Measurements from ENCODE around the gene CERS6. TPM values are rescaled to one million over a fixed set of nuclear protein-coding genes. Genes with fewer than 3 reads are reported as not detected.

Gene CERS6
- total and polyA plus RNA-seq, 4 donors: 4.3 to 10.6 (median 6.4) TPM

- H3K4me3 ChIP-seq (ENCODE audit: low read length in 2 of 2): no peak overlapping the region
- H3K4me1 ChIP-seq (ENCODE audit: control insufficient read depth in 1 of 2, insufficient read depth in 2 of 2, low read length in 2 of 2): no peaks in the 10 kb centered on the region
- ATAC-seq (ENCODE audit: low FRiP score) (no peak), DNase-seq (no peak)
- no peaks in the 10 kb centered on the region for H3K36me3 ChIP-seq (ENCODE audit: control insufficient read depth in 1 of 2, insufficient read depth in 2 of 2, low read length in 1 of 2)
- intact Hi-C loops (cut with DNase I): no loop called here
- 65 to 81% methylated on average over 3 of the region's 3 CpGs for WGBS, 2 donors
- H3K27me3 ChIP-seq (ENCODE audit: control insufficient read depth in 1 of 2, insufficient read depth in 2 of 2, low read length in 1 of 2): no peaks in the 10 kb centered on the region
- no peak overlapping the region for H3K27ac ChIP-seq (ENCODE audit: low read depth in 1 of 2, low read length in 2 of 2)
- no peaks in the 10 kb centered on the region for H3K9me3 ChIP-seq (ENCODE audit: control insufficient read depth, low read length)
Observed at GRCh38 chr2:168740788-168741187, 284.7 kb downstream of the CERS6 start.

- intact Hi-C loops (cut with DNase I): no loop called here
- Histone ChIP-seq H3K27ac (ENCODE audit: low read depth in 1 of 2, low read length in 2 of 2) (no peak overlapping the region), H3K27me3 (ENCODE audit: control insufficient read depth in 1 of 2, insufficient read depth in 2 of 2, low read length in 1 of 2) (no peaks in the 10 kb centered on the region), H3K4me3 (ENCODE audit: low read length in 2 of 2) (no peak overlapping the region), H3K9me3 (ENCODE audit: control insufficient read depth, low read length) (no peaks in the 10 kb centered on the region), H3K4me1 (ENCODE audit: control insufficient read depth in 1 of 2, insufficient read depth in 2 of 2, low read length in 2 of 2) (no peaks in the 10 kb centered on the region), H3K36me3 (ENCODE audit: control insufficient read depth in 1 of 2, insufficient read depth in 2 of 2, low read length in 1 of 2) (no peaks in the 10 kb centered on the region)
- ATAC-seq (ENCODE audit: low FRiP score) (no peak), DNase-seq (no peak)
- 92 to 94% methylated on average over 4 of the region's 4 CpGs for WGBS, 2 donors
Observed at GRCh38 chr2:168742258-168742932, 286.3 kb downstream of the CERS6 start.

DNA sequence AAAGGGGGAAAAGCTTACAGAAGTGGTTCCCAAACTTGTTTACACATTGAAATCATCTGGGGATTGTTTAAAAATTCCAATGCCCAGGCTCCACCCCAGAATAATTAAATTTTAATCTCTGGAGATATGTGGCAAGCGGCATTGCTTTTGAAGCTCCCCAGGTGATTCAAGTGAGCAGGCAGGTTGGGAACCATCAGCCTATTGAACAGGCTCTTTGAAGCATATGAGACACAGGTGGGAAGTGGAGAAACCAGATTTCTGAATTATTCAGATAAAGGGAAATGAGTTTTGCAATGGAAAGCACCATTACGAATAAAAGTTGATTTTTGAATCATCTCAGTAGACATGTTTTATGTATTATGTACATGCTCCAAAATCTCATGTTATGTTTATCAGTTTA is 288.8 kb downstream of the CERS6 start:
- WGBS, 2 donors: 96 to 100% methylated on average over 2 of the region's 2 CpGs
- ATAC-seq (ENCODE audit: low FRiP score): no peak
- peaks cover 0 to 1% of the 10 kb centered on the region in 2 donors for H3K4me1 ChIP-seq (ENCODE audit: control insufficient read depth in 1 of 2, insufficient read depth in 2 of 2, low read length in 2 of 2)
- DNase-seq: no peak
- H3K27me3 ChIP-seq (ENCODE audit: control insufficient read depth in 1 of 2, insufficient read depth in 2 of 2, low read length in 1 of 2): no peaks in the 10 kb centered on the region
- H3K4me3 ChIP-seq (ENCODE audit: low read length in 2 of 2): no peak overlapping the region
- H3K27ac ChIP-seq (ENCODE audit: low read depth in 1 of 2, low read length in 2 of 2): no peak overlapping the region
- no peaks in the 10 kb centered on the region for H3K36me3 ChIP-seq (ENCODE audit: control insufficient read depth in 1 of 2, insufficient read depth in 2 of 2, low read length in 1 of 2)
- no peaks in the 10 kb centered on the region for H3K9me3 ChIP-seq (ENCODE audit: control insufficient read depth, low read length)
- intact Hi-C loops (cut with DNase I): no loop called here

- Histone ChIP-seq H3K27ac (ENCODE audit: low read depth in 1 of 2, low read length in 2 of 2) (no peak overlapping the region), H3K27me3 (ENCODE audit: control insufficient read depth in 1 of 2, insufficient read depth in 2 of 2, low read length in 1 of 2) (no peaks in the 10 kb centered on the region), H3K36me3 (ENCODE audit: control insufficient read depth in 1 of 2, insufficient read depth in 2 of 2, low read length in 1 of 2) (no peaks in the 10 kb centered on the region), H3K4me3 (ENCODE audit: low read length in 2 of 2) (no peak overlapping the region), H3K9me3 (ENCODE audit: control insufficient read depth, low read length) (no peaks in the 10 kb centered on the region), H3K4me1 (ENCODE audit: control insufficient read depth in 1 of 2, insufficient read depth in 2 of 2, low read length in 2 of 2) (peaks cover 0 to 1% of the 10 kb centered on the region in 2 donors)
- DNase-seq: no peak
- WGBS, 2 donors: 52 to 56% methylated on average over 5 of the region's 5 CpGs
- intact Hi-C loops (cut with DNase I): no loop called here
- no peak for ATAC-seq (ENCODE audit: low FRiP score)
Observed at GRCh38 chr2:168748461-168748860, 292.4 kb downstream of the CERS6 start.

DNA sequence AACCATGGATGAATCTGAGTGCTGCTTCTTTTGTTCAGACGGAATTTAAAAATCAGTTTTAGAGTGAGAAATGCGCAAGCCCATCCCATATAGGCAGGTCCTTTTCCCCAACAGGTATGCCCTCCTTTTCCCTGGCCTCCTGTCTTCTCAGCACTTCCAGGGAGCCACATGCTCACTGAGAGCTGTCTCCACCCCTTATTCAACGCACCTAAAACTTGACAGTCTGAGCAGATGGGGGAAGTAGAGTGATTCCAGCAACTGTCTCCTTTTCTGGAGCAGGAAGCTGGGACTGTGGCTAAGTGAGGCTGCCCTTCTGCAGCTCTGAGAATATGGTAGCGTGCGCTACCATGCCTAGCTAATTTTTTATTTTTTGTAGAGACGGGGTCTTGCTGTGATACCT is 293.2 kb downstream of the CERS6 start:
- peaks cover 0 to 1% of the 10 kb centered on the region in 2 donors for H3K4me1 ChIP-seq (ENCODE audit: control insufficient read depth in 1 of 2, insufficient read depth in 2 of 2, low read length in 2 of 2)
- no peaks in the 10 kb centered on the region for H3K27me3 ChIP-seq (ENCODE audit: control insufficient read depth in 1 of 2, insufficient read depth in 2 of 2, low read length in 1 of 2)
- H3K36me3 ChIP-seq (ENCODE audit: control insufficient read depth in 1 of 2, insufficient read depth in 2 of 2, low read length in 1 of 2): no peaks in the 10 kb centered on the region
- DNase-seq: no peak
- H3K9me3 ChIP-seq (ENCODE audit: control insufficient read depth, low read length): no peaks in the 10 kb centered on the region
- ATAC-seq (ENCODE audit: low FRiP score): no peak
- 88 to 94% methylated on average over 3 to 6 of the region's 6 CpGs for WGBS, 2 donors
- no peak overlapping the region for H3K27ac ChIP-seq (ENCODE audit: low read depth in 1 of 2, low read length in 2 of 2)
- intact Hi-C loops (cut with DNase I): no loop called here
- H3K4me3 ChIP-seq (ENCODE audit: low read length in 2 of 2): no peak overlapping the region

DNA sequence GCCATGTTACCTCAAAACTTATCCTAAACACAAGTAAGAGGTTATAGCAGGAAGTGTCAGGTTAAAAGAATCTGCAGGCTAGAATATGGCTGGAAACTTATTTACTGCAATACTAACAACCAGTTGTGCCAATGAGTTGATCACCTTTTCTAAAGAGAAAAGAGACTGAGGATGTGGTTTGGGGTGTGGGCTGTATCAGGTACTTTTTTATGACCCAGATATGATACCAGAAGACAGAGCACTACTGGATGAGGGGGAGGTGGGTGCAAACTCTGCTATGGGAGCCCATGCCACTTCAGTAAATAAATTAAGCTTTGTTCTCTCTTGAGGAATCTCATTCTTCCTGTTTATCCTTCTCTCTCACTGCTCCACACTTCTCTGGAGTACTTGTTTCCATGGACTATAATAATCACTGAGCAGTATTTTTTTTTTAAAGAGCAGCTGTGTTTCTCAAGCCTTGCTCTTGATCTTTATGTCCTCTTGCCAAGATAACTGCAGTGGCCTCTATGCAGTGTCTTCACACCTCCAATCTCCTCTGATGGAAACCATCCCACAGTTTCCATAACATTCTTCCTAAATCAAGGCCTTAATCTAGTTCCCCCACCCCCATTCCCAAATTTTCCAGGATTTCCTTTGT is 295.1 kb downstream of the CERS6 start:
- intact Hi-C loops (cut with DNase I): no loop called here
- no peak for DNase-seq
- H3K36me3 ChIP-seq (ENCODE audit: control insufficient read depth in 1 of 2, insufficient read depth in 2 of 2, low read length in 1 of 2): no peaks in the 10 kb centered on the region
- no peak for ATAC-seq (ENCODE audit: low FRiP score)
- no peaks in the 10 kb centered on the region for H3K27me3 ChIP-seq (ENCODE audit: control insufficient read depth in 1 of 2, insufficient read depth in 2 of 2, low read length in 1 of 2)
- no peak overlapping the region for H3K27ac ChIP-seq (ENCODE audit: low read depth in 1 of 2, low read length in 2 of 2)
- no peaks in the 10 kb centered on the region for H3K9me3 ChIP-seq (ENCODE audit: control insufficient read depth, low read length)
- no peak overlapping the region for H3K4me3 ChIP-seq (ENCODE audit: low read length in 2 of 2)
- H3K4me1 ChIP-seq (ENCODE audit: control insufficient read depth in 1 of 2, insufficient read depth in 2 of 2, low read length in 2 of 2): peaks cover 0 to 1% of the 10 kb centered on the region in 2 donors

DNA sequence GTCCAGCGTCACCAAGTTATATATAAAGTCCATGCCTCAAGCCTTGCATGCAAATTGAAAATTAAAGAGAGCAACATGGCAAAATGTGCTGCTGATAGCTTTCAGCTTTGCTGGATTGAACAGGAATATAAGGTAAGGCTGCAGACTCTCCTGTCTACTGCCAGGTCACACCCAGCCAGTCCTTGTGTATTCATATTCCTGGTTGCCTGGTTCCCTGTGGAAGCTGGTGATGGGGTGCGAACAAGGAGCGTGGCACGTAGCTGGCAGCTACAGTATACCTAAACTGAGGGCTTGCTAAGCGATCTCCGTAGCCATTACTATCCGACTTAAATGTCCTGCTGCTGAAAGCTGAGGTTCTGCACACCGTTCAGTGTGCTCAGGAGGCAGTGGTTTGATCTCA is 296.3 kb downstream of the CERS6 start:
- DNase-seq (no peak), ATAC-seq (ENCODE audit: low FRiP score) (no peak)
- intact Hi-C loops (cut with DNase I): no loop called here
- no peaks in the 10 kb centered on the region for H3K9me3 ChIP-seq (ENCODE audit: control insufficient read depth, low read length)
- no peak overlapping the region for H3K27ac ChIP-seq (ENCODE audit: low read depth in 1 of 2, low read length in 2 of 2)
- no peaks in the 10 kb centered on the region for H3K36me3 ChIP-seq (ENCODE audit: control insufficient read depth in 1 of 2, insufficient read depth in 2 of 2, low read length in 1 of 2)
- no peak overlapping the region for H3K4me3 ChIP-seq (ENCODE audit: low read length in 2 of 2)
- WGBS, 2 donors: 98% methylated on average over 8 of the region's 8 CpGs
- no peaks in the 10 kb centered on the region for H3K27me3 ChIP-seq (ENCODE audit: control insufficient read depth in 1 of 2, insufficient read depth in 2 of 2, low read length in 1 of 2)
- peaks cover 0 to 1% of the 10 kb centered on the region in 2 donors for H3K4me1 ChIP-seq (ENCODE audit: control insufficient read depth in 1 of 2, insufficient read depth in 2 of 2, low read length in 2 of 2)

DNA sequence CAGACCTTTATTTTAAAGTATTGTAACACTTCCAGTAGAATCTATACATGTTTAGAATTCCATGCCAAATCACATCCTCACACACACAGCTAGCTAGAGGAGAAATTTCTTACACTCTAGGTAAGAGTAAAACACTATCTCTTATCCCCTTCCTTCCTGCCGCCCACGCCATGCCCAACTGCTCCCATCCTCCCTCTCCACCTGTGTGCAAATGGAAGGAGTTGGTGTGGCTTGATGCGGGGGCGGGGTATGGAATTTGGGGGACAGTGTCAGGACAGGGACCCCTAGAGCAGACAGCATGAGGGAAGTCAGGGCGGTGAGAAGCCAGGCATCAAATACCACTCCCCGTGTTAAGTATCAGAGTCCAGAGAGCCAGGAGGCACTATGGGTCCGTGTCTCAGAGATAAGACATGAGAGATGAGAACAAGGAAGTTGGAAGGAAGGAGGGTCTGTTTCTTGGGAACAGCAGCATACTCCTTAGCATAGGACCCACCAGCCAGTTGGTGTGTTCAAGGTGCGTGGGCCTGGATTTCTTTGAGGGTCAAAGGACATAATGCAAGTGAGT is 297.8 kb downstream of the CERS6 start:
- Histone ChIP-seq H3K9me3 (ENCODE audit: control insufficient read depth, low read length) (no peaks in the 10 kb centered on the region), H3K27ac (ENCODE audit: low read depth in 1 of 2, low read length in 2 of 2) (no peak overlapping the region), H3K36me3 (ENCODE audit: control insufficient read depth in 1 of 2, insufficient read depth in 2 of 2, low read length in 1 of 2) (no peaks in the 10 kb centered on the region), H3K27me3 (ENCODE audit: control insufficient read depth in 1 of 2, insufficient read depth in 2 of 2, low read length in 1 of 2) (no peaks in the 10 kb centered on the region), H3K4me1 (ENCODE audit: control insufficient read depth in 1 of 2, insufficient read depth in 2 of 2, low read length in 2 of 2) (no peaks in the 10 kb centered on the region), H3K4me3 (ENCODE audit: low read length in 2 of 2) (no peak overlapping the region)
- WGBS, 2 donors: 97 to 99% methylated on average over 8 of the region's 8 CpGs
- no peak for ATAC-seq (ENCODE audit: low FRiP score)
- no peak for DNase-seq
- intact Hi-C loops (cut with DNase I): no loop called here

DNA sequence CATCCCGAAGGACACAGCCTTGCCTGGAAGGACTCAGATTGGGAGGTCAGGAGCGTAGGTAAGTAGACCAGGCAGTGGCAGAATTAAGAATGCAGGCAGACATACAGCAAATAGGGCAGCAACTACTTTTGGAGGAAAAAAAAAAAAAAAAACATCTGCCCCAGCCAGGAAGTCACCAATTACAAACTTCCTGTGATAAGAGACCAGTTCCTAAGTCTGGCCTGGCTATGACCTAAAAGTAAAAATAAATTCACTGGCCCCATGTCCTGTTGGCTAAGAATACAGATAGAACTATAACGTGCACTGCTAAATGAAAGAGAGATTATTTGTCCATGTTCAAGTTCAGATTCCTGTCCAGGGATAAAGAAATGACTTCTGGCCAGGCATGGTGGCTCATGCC is 301.2 kb downstream of the CERS6 start:
- intact Hi-C loops (cut with DNase I): loop anchor here (5.0 kb wide), 1 partner anchor 410 kb away; no protein-coding TSS in a partner anchor
- no peaks in the 10 kb centered on the region for H3K36me3 ChIP-seq (ENCODE audit: control insufficient read depth in 1 of 2, insufficient read depth in 2 of 2, low read length in 1 of 2)
- DNase-seq (no peak), ATAC-seq (ENCODE audit: low FRiP score) (no peak)
- H3K4me3 ChIP-seq (ENCODE audit: low read length in 2 of 2): no peak overlapping the region
- no peaks in the 10 kb centered on the region for H3K27me3 ChIP-seq (ENCODE audit: control insufficient read depth in 1 of 2, insufficient read depth in 2 of 2, low read length in 1 of 2)
- no peaks in the 10 kb centered on the region for H3K9me3 ChIP-seq (ENCODE audit: control insufficient read depth, low read length)
- no peaks in the 10 kb centered on the region for H3K4me1 ChIP-seq (ENCODE audit: control insufficient read depth in 1 of 2, insufficient read depth in 2 of 2, low read length in 2 of 2)
- WGBS, 2 donors: 53 to 54% methylated on average over 3 of the region's 3 CpGs
- H3K27ac ChIP-seq (ENCODE audit: low read depth in 1 of 2, low read length in 2 of 2): no peak overlapping the region
